ENCODE results near the gene SESN3. TPM values are rescaled to one million over a fixed set of nuclear protein-coding genes. Genes with fewer than 3 reads are reported as not detected.
"Not testable (repeated sequence)": the region's sequence is repeated elsewhere in the genome, so short reads cannot be mapped to it uniquely, and the experiment has no call there.

Gene SESN3
- total RNA-seq, 4 donors from 2014 or later = 12.4 to 37.3 (median 25.5) TPM

- H3K4me3 ChIP-seq (ENCODE audit: low read depth, poor library complexity, severe bottlenecking) = no peak overlapping the region
- intact Hi-C loops (cut with DNase I; ENCODE audit: low total_unique reads) = no loop called here
- WGBS, 2 donors = 82 to 85% methylated on average over 3 of the region's 3 CpGs
- no peak for DNase-seq (ENCODE audit: low spot score in 2 of 2)
- TF ChIP-seq POLR2A (IDR thresholded peaks at IDR 0.05) (no peak), CTCF (IDR thresholded peaks at IDR 0.05) (no peak)
Measured at GRCh38 chr11:95219599-95219998, 11.4 kb downstream of the SESN3 start.

DNA sequence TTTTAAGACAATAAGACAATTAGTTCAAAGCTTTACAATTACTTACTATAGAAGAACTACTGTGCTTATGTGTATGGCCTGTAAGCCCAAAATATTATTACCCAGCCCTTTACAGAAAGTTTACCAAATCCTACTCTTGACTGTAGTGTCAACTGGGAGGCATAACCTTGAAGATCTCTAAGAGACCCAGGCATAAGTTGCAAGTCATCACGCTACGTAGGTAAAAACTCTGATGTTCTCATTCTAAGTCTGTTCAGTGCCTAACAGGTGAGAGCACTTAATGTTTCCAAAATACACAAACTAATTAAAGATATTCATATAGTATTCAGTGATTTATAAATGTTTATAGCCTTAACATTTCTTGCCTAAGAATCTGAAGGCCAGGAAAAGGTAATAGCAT, 12.9 kb downstream of the SESN3 start:
- no peak for DNase-seq (ENCODE audit: low spot score in 2 of 2)
- no peak overlapping the region for H3K4me3 ChIP-seq (ENCODE audit: low read depth, poor library complexity, severe bottlenecking)
- TF ChIP-seq POLR2A (IDR thresholded peaks at IDR 0.05) (no peak), CTCF (IDR thresholded peaks at IDR 0.05) (no peak)
- 96 to 97% methylated on average over 2 of the region's 2 CpGs for WGBS, 2 donors
- intact Hi-C loops (cut with DNase I; ENCODE audit: low total_unique reads) = no loop called here

DNA sequence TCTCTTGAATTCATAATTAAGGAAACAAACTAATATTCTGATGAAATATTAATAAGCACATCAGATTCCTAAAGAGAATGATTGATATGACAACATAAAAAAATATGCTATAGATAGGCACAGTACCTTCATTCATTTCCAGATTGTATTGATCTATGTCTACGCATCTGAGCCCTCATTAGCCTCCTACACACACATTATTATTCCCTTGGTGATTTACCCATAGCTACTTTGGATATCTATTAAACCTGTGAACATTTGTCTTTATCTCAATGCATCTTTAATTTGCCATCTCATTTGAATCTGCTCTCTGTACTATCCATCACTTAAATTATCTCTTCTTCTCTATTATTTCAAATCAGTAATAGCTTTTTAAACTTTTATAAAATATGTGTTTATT, 18.4 kb downstream of the SESN3 start:
- no peak for TF ChIP-seq POLR2A (IDR thresholded peaks at IDR 0.05)
- no peak for TF ChIP-seq CTCF (IDR thresholded peaks at IDR 0.05)
- intact Hi-C loops (cut with DNase I; ENCODE audit: low total_unique reads) = no loop called here
- no peak overlapping the region for H3K4me3 ChIP-seq (ENCODE audit: low read depth, poor library complexity, severe bottlenecking)
- 35 to 51% methylated on average over 1 of the region's 1 CpG for WGBS, 2 donors
- no peak for DNase-seq (ENCODE audit: low spot score in 2 of 2)

GRCh38 chr11:95209535-95209934, 21.5 kb downstream of the SESN3 start:
- H3K4me3 ChIP-seq (ENCODE audit: low read depth, poor library complexity, severe bottlenecking); intact Hi-C loops (cut with DNase I; ENCODE audit: low total_unique reads); DNase-seq (ENCODE audit: low spot score in 2 of 2): not testable (repeated sequence)
- 89 to 98% methylated on average over 6 of the region's 6 CpGs for WGBS, 2 donors

GRCh38 chr11:95200781-95201457, 30.1 kb downstream of the SESN3 start:
- TF ChIP-seq POLR2A (IDR thresholded peaks at IDR 0.05) (no peak), CTCF (IDR thresholded peaks at IDR 0.05) (no peak)
- intact Hi-C loops (cut with DNase I; ENCODE audit: low total_unique reads) = no loop called here
- DNase-seq (ENCODE audit: low spot score in 2 of 2) = no peak
- H3K4me3 ChIP-seq (ENCODE audit: low read depth, poor library complexity, severe bottlenecking) = no peak overlapping the region
- WGBS, 2 donors = 78 to 83% methylated on average over 4 of the region's 4 CpGs

- DNase-seq (ENCODE audit: low spot score in 2 of 2) = no peak
- no peak overlapping the region for H3K4me3 ChIP-seq (ENCODE audit: low read depth, poor library complexity, severe bottlenecking)
- intact Hi-C loops (cut with DNase I; ENCODE audit: low total_unique reads) = no loop called here
- no peak for TF ChIP-seq POLR2A (IDR thresholded peaks at IDR 0.05)
- no peak for TF ChIP-seq CTCF (IDR thresholded peaks at IDR 0.05)
- WGBS, 2 donors = 75 to 78% methylated on average over 5 of the region's 5 CpGs
Measured at GRCh38 chr11:95195831-95196230, 35.2 kb downstream of the SESN3 start.
